ENCODE results near the gene LYZL6.

- TF ChIP-seq EP300 (IDR thresholded peaks at IDR 0.05) (no peak), POLR2A (IDR thresholded peaks at IDR 0.05) (no peak)
- TF ChIP-seq, protein P1, sequence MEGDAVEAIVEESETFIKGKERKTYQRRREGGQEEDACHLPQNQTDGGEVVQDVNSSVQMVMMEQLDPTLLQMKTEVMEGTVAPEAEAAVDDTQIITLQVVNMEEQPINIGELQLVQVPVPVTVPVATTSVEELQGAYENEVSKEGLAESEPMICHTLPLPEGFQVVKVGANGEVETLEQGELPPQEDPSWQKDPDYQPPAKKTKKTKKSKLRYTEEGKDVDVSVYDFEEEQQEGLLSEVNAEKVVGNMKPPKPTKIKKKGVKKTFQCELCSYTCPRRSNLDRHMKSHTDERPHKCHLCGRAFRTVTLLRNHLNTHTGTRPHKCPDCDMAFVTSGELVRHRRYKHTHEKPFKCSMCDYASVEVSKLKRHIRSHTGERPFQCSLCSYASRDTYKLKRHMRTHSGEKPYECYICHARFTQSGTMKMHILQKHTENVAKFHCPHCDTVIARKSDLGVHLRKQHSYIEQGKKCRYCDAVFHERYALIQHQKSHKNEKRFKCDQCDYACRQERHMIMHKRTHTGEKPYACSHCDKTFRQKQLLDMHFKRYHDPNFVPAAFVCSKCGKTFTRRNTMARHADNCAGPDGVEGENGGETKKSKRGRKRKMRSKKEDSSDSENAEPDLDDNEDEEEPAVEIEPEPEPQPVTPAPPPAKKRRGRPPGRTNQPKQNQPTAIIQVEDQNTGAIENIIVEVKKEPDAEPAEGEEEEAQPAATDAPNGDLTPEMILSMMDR (IDR thresholded peaks at IDR 0.05) = no peak
Observed at GRCh38 chr17:35991075-35991474, 47.6 kb upstream of the LYZL6 start.
